NB4 (cell line): ENCODE data around the gene JMJD6.

Source experiments
- DNase-seq: peaks from one replicate; pipeline ENCODE4 v3.0.0; 2010; ENCODE audit warnings: low read depth
- H3K4me3 ChIP-seq: one replicate; pipeline ENCODE4 v1.5.1; 2011; ENCODE audit warnings: mild to moderate bottlenecking, low read depth, low read length, moderate library complexity
- MAX ChIP-seq: IDR thresholded peaks from 2 replicates; pipeline ENCODE4 v1.6.1; 2011; ENCODE audit warnings: low read depth, low read length
- MYC ChIP-seq: IDR thresholded peaks from 2 replicates; pipeline ENCODE4 v1.6.1; 2011; ENCODE audit warnings: low read depth, low read length
- POLR2A ChIP-seq: IDR thresholded peaks from 2 replicates; pipeline ENCODE4 v1.6.1; 2011; ENCODE audit warnings: mild to moderate bottlenecking; ENCODE audit not compliant: insufficient read length; ENCODE audit errors: extremely low read depth
- TF ChIP-seq, protein P1 (sequence below): IDR thresholded peaks from one replicate; pipeline ENCODE4 v1.5.1; 2012; ENCODE audit warnings: low read depth, low read length

The JMJD6 gene

DNA sequence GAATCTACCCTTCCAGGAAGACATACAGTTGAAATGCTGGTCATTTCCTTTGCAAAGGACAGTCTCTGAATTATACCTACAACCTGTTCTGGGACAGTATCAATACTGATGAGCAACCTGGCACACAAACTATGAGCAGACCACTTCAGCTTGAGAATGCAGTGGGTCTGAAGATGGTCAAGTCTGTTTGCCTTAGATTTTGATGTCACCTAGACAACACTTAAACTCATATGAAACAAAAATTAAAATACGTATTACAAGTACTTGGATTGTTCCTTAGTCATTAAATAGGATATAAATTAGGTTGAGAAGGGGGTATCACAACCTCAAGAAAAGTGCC, 7.2 kb upstream of the JMJD6 start:
- DNase-seq, result peak; percentile 11
- peak overlapping the region; percentile 100 for H3K4me3 ChIP-seq
- TF ChIP-seq, protein P1, sequence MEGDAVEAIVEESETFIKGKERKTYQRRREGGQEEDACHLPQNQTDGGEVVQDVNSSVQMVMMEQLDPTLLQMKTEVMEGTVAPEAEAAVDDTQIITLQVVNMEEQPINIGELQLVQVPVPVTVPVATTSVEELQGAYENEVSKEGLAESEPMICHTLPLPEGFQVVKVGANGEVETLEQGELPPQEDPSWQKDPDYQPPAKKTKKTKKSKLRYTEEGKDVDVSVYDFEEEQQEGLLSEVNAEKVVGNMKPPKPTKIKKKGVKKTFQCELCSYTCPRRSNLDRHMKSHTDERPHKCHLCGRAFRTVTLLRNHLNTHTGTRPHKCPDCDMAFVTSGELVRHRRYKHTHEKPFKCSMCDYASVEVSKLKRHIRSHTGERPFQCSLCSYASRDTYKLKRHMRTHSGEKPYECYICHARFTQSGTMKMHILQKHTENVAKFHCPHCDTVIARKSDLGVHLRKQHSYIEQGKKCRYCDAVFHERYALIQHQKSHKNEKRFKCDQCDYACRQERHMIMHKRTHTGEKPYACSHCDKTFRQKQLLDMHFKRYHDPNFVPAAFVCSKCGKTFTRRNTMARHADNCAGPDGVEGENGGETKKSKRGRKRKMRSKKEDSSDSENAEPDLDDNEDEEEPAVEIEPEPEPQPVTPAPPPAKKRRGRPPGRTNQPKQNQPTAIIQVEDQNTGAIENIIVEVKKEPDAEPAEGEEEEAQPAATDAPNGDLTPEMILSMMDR, result no peak
- TF ChIP-seq POLR2A (no peak), MYC (no peak)

- peak; percentile 35 for DNase-seq
- H3K4me3 ChIP-seq, result peak overlapping the region; percentile 100
- TF ChIP-seq MAX (no peak), MYC (no peak), POLR2A (no peak)
- TF ChIP-seq, protein P1, result no peak
Observed at GRCh38 chr17:76732734-76733617, 6.6 kb upstream of the JMJD6 start.

DNA sequence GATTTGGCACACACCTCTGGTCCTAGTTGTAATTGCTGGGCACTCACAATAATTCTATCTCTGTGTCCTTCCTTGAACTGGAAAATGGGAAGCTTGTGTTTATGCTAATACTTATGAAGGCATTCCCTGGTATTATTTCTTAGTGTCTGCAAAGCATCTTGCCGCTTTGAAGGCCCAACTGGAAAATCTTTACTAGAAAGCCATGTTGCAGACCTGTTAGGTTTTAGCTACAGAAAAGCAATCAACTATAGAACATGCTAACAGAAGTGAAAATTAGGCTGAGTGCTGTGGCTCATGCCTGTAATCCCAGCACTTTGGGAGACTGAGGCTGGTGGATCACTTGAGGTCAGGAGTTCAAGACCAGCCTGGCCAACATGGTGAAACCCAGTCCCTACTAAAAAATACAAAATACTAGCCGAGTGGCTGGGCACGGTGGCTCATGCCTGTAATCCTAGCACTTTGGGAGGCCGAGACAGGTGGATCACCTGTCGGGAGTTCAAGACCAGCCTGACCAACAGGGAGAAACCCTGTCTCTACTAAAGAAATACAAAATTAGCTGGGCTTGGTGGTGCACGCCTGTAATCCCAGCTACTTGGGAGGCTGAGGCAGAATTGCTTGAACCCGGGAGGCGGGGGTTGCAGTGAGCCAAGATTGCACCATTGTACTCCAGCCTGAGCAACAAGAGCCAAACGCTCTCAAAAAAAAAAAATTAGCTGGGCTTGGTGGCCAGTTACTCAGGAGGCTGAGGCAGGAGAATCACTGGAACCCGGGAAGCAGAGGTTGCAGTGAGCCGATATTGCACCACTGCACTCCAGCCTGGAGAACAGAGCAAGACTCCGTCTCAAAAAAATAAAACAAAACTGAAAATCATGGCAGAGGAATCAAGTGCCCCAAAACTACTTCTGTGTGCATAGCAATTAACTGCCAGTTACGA, 5.7 kb upstream of the JMJD6 start:
- DNase-seq, result peak; percentile 20
- peak overlapping the region; percentile 100 for H3K4me3 ChIP-seq

- TF ChIP-seq MAX (no peak), POLR2A (no peak), MYC (no peak)
- TF ChIP-seq, protein P1, result no peak
- DNase-seq, result peak; percentile 45
- H3K4me3 ChIP-seq, result peak overlapping the region; percentile 76
Observed at GRCh38 chr17:76727745-76728456, 1.5 kb upstream of the JMJD6 start.

GRCh38 chr17:76726776-76727718, 641 bp upstream of the JMJD6 start, which contains the start of gene METTL23:
Gene METTL23, plus strand, starts transcription at chr17:76726839. Its CDS starts 2,872 bp downstream, at chr17:76729711.
- peak; percentile 86 for DNase-seq
- TF ChIP-seq MYC (peak; percentile 48), MAX (peak; percentile 57), POLR2A (peak; percentile 88)
- TF ChIP-seq, protein P1, result peak; percentile 66
- peak within 1 kb of the TSS; percentile 76 for H3K4me3 ChIP-seq
